Erythroblast (primary cell): Measurements from ENCODE around the gene C10orf90.

Experiments used
- GATA1 ChIP-seq: IDR thresholded peaks from 2 replicates; pipeline ENCODE4 v1.6.1; 2011; ENCODE audit warnings: low read depth, mild to moderate bottlenecking, control low read depth, low read length, moderate library complexity
- POLR2A ChIP-seq: IDR thresholded peaks from 2 replicates; pipeline ENCODE4 v1.6.1; 2011; ENCODE audit warnings: mild to moderate bottlenecking, low read length

GRCh38 chr10:126463286-126463685 is 207.2 kb downstream of the C10orf90 start:
- no peak for TF ChIP-seq POLR2A
- no peak for TF ChIP-seq GATA1
